ENCODE data around the gene RBM33. TPM values are rescaled to one million over a fixed set of nuclear protein-coding genes. Genes with fewer than 3 reads are reported as not detected.

The RBM33 gene
- polyA plus RNA-seq, 2 of the 4 experiments (the other 2 are of a cell fraction), result 21.7 to 21.9 TPM

DNA sequence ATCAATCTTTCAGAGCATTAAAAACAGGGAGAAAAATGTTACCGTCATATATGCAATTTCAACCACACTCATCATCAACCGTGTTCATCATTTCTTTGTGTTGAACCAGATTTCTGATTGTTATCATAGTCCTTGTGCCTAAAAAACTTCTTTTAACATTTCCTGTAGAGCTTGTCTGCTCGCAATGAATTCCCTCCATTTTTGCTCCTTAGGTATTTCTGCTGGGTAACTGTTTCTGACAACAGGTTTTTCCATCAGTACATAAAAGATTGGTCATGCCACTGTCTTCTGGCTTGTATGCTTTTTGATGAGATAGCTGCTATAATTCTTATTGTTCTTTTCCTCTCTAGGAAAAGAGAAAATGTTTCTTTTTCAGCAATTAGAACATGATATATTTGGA is 8.6 kb upstream of the RBM33 start:
- Histone ChIP-seq H3K4me1 (no peaks in the 10 kb centered on the region), H3K4me2 (no peak overlapping the region), H3K27ac (no peak overlapping the region), H3K9me3 (peaks cover 63% of the 10 kb centered on the region), H3K4me3 (no peak overlapping the region)
- ChIA-PET POLR2A (interaction anchor here (0.7 kb wide), 1 partner anchor 9 kb away, joined by 3 read pairs; the partner anchor contains the start of gene RBM33), CTCF (no interaction called here)
- ATAC-seq, result no peak
- FAIRE-seq, result no peak
- 86% methylated on average over 3 of the region's 3 CpGs for WGBS (ENCODE audit: missing lambda C conversion rate)
- DNase-seq (ENCODE audit: low read depth in 1 of 2, low spot score in 1 of 2), result no peak
- TF ChIP-seq ZC3H11A (IDR thresholded peaks at IDR 0.05), result no peak
- TF ChIP-seq, protein P1, sequence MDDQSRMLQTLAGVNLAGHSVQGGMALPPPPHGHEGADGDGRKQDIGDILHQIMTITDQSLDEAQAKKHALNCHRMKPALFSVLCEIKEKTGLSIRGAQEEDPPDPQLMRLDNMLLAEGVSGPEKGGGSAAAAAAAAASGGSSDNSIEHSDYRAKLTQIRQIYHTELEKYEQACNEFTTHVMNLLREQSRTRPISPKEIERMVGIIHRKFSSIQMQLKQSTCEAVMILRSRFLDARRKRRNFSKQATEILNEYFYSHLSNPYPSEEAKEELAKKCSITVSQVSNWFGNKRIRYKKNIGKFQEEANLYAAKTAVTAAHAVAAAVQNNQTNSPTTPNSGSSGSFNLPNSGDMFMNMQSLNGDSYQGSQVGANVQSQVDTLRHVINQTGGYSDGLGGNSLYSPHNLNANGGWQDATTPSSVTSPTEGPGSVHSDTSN (IDR thresholded peaks at IDR 0.05), result no peak
- no peak for TF ChIP-seq KDM1A (IDR thresholded peaks at IDR 0.05; ENCODE audit: low read depth)
- TF ChIP-seq, protein P2, sequence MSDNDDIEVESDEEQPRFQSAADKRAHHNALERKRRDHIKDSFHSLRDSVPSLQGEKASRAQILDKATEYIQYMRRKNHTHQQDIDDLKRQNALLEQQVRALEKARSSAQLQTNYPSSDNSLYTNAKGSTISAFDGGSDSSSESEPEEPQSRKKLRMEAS (IDR thresholded peaks at IDR 0.05), result no peak
- no peak for TF ChIP-seq GATA3 (IDR thresholded peaks at IDR 0.05; ENCODE audit: borderline replicate concordance)
- no peak for TF ChIP-seq CHD4 (IDR thresholded peaks at IDR 0.05; ENCODE audit: borderline replicate concordance)
- TF ChIP-seq POLR2AphosphoS2 (conservative IDR thresholded peaks at IDR 0.05; ENCODE audit: low read length), result no peak
- TF ChIP-seq RAD21 (conservative IDR thresholded peaks at IDR 0.05 in 1 of 2, IDR thresholded peaks at IDR 0.05 in 1 of 2), result no peak
- no peak for TF ChIP-seq RFX5 (IDR thresholded peaks at IDR 0.05)
- TF ChIP-seq CBX8 (IDR thresholded peaks at IDR 0.05), result no peak
- TF ChIP-seq ZNF302 (CRISPR knock-in tag; IDR thresholded peaks at IDR 0.05), result no peak
- TF ChIP-seq JUNB (IDR thresholded peaks at IDR 0.05), result no peak
- TF ChIP-seq, protein P3, sequence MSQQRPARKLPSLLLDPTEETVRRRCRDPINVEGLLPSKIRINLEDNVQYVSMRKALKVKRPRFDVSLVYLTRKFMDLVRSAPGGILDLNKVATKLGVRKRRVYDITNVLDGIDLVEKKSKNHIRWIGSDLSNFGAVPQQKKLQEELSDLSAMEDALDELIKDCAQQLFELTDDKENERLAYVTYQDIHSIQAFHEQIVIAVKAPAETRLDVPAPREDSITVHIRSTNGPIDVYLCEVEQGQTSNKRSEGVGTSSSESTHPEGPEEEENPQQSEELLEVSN (IDR thresholded peaks at IDR 0.05; ENCODE audit: borderline replicate concordance, low read depth), result no peak
- TF ChIP-seq, protein P4, sequence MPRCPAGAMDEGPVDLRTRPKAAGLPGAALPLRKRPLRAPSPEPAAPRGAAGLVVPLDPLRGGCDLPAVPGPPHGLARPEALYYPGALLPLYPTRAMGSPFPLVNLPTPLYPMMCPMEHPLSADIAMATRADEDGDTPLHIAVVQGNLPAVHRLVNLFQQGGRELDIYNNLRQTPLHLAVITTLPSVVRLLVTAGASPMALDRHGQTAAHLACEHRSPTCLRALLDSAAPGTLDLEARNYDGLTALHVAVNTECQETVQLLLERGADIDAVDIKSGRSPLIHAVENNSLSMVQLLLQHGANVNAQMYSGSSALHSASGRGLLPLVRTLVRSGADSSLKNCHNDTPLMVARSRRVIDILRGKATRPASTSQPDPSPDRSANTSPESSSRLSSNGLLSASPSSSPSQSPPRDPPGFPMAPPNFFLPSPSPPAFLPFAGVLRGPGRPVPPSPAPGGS (IDR thresholded peaks at IDR 0.05), result no peak
- TF ChIP-seq RCOR1 (IDR thresholded peaks at IDR 0.05; ENCODE audit: low read depth, low read length), result no peak
- TF ChIP-seq NFE2L2 (conservative IDR thresholded peaks at IDR 0.05; ENCODE audit: low read length), result no peak

DNA sequence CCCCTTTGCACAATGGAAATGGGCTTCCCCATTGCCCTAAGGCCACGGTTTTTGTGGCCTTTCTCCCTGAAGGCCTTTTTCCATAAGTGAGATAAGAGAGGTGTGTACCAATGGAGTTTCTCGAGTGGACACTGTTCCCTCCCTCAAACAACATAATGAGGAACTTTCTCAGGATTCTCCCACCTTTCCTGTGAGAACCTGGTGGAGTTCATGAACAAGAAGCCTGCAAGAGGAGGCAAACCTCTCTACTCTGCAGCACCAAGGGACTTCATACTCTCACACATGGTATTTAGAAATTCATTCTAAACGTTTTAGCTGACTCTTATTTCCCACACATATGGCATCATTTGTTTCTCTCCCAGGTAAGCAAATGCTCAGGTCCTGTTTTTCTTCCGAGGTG is 7.3 kb upstream of the RBM33 start:
- H3K9me3 ChIP-seq, result peaks cover 71% of the 10 kb centered on the region
- no peak overlapping the region for H3K27ac ChIP-seq
- H3K4me2 ChIP-seq, result no peak overlapping the region
- DNase-seq (ENCODE audit: low read depth in 1 of 2, low spot score in 1 of 2), result no peak
- POLR2A ChIA-PET, result no interaction called here
- FAIRE-seq, result no peak
- 26% methylated on average over 4 of the region's 4 CpGs for WGBS (ENCODE audit: missing lambda C conversion rate)
- CTCF ChIA-PET, result interaction anchor here (0.8 kb wide), 2 partner anchors 15 to 38 kb away, joined by 3 read pairs; no protein-coding TSS in a partner anchor
- H3K4me3 ChIP-seq, result no peak overlapping the region
- H3K4me1 ChIP-seq, result no peaks in the 10 kb centered on the region
- ATAC-seq, result no peak; a peak in 1 of 6 replicates
- TF ChIP-seq, protein P5, sequence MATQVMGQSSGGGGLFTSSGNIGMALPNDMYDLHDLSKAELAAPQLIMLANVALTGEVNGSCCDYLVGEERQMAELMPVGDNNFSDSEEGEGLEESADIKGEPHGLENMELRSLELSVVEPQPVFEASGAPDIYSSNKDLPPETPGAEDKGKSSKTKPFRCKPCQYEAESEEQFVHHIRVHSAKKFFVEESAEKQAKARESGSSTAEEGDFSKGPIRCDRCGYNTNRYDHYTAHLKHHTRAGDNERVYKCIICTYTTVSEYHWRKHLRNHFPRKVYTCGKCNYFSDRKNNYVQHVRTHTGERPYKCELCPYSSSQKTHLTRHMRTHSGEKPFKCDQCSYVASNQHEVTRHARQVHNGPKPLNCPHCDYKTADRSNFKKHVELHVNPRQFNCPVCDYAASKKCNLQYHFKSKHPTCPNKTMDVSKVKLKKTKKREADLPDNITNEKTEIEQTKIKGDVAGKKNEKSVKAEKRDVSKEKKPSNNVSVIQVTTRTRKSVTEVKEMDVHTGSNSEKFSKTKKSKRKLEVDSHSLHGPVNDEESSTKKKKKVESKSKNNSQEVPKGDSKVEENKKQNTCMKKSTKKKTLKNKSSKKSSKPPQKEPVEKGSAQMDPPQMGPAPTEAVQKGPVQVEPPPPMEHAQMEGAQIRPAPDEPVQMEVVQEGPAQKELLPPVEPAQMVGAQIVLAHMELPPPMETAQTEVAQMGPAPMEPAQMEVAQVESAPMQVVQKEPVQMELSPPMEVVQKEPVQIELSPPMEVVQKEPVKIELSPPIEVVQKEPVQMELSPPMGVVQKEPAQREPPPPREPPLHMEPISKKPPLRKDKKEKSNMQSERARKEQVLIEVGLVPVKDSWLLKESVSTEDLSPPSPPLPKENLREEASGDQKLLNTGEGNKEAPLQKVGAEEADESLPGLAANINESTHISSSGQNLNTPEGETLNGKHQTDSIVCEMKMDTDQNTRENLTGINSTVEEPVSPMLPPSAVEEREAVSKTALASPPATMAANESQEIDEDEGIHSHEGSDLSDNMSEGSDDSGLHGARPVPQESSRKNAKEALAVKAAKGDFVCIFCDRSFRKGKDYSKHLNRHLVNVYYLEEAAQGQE (IDR thresholded peaks at IDR 0.05), result 0 out of 2 replicates have a peak, but pooled peaks have one; percentile 18
- no peak for TF ChIP-seq FOSB (CRISPR knock-in tag; IDR thresholded peaks at IDR 0.05)

All from A549 (cell line).